HCT116 (cell line): ENCODE data around the gene CIDEA. TPM values are rescaled to one million over a fixed set of nuclear protein-coding genes. Genes with fewer than 3 reads are reported as not detected.

Experiments
- ATAC-seq: fragments of 200-7000 bp; cut with Tn5 transposase; 2 replicates; pipeline ENCODE4 v1.9.1; 2020; ENCODE audit warnings: mild to moderate bottlenecking, moderate library complexity
- BruUV-seq: library from RNA; stranded (reverse); fragments of 400-500 nt; replicated peaks from 2 replicates; lab custom pipeline; 2021; lab: Mats Ljungman, UMichigan
- CTCF ChIA-PET: fragments of 300-600 bp; sonication (Branson Sonifier 250); formaldehyde crosslinking; loops from one replicate; lab custom pipeline; 2021; ENCODE audit warnings: antibody characterized with exemption; lab: Charles Lee
- POLR2A ChIA-PET: fragments of 300-600, 350-600 bp; sonication (Branson Sonifier 250); formaldehyde crosslinking; loops from one replicate; lab custom pipeline; 2021; ENCODE audit warnings: antibody characterized with exemption; lab: Charles Lee
- RAD21 ChIA-PET, 2 experiments: fragments of 300-600 bp; sonication (Branson Sonifier 250); formaldehyde crosslinking; loops; one replicate each; lab custom pipeline; 2023; ENCODE audit warnings: low total read pairs in 2 of 2; ENCODE audit not compliant: uncharacterized antibody in 2 of 2, unreplicated experiment in 2 of 2, low non-redundant PET in 1 of 2; lab: Charles Lee
- DNase-seq: peaks from one replicate; pipeline ENCODE4 v3.0.0-alpha.2; 2010; ENCODE audit warnings: low read depth, low spot score
- H2AFZ ChIP-seq: fragments of 200-600 bp; shearing (Covaris generic), sonication (generic); 2 replicates; pipeline ENCODE4 v1.6.1; 2017; ENCODE audit warnings: low read depth, mixed run types, mixed read lengths, antibody characterized with exemption, low read length; ENCODE audit not compliant: poor library complexity, severe bottlenecking
- H3K27ac ChIP-seq: 2 replicates; pipeline ENCODE4 v1.5.1; 2012; ENCODE audit warnings: low read depth, low read length
- H3K27me3 ChIP-seq: fragments of 200-600 bp; sonication (generic); 2 replicates; pipeline ENCODE4 v1.6.1; 2016; ENCODE audit warnings: mixed run types, low read length, mixed read lengths; ENCODE audit not compliant: insufficient read depth
- H3K36me3 ChIP-seq, 2 experiments: fragments of 200-500 bp in 1 of 2; fragments of 200-600 bp in 1 of 2; sonication (Bioruptor generic) in 1 of 2; sonication (generic) in 1 of 2; 2 replicates each; pipeline versions ENCODE4 v1.5.1 to v1.6.1; 2014 to 2016; ENCODE audit warnings: low read length in 2 of 2, inconsistent platforms in 1 of 2, mixed read lengths in 1 of 2, mixed run types in 1 of 2; ENCODE audit not compliant: insufficient read depth in 2 of 2, control insufficient read depth in 1 of 2
- H3K4me1 ChIP-seq, 2 experiments: fragments of 200-600 bp in 1 of 2; sonication (generic) in 1 of 2; 2 replicates each; pipeline versions ENCODE4 v1.5.1 to v1.6.1; 2012 to 2017; ENCODE audit warnings: low read length in 2 of 2, inconsistent platforms in 1 of 2, mild to moderate bottlenecking in 1 of 2, mixed read lengths in 1 of 2, mixed run types in 1 of 2, moderate library complexity in 1 of 2; ENCODE audit not compliant: insufficient read depth in 2 of 2, control insufficient read depth in 1 of 2
- H3K4me2 ChIP-seq: fragments of 200-600 bp; sonication (generic); 2 replicates; pipeline ENCODE4 v1.6.1; 2017; ENCODE audit warnings: mixed run types, low read length, mixed read lengths
- H3K4me3 ChIP-seq, 2 experiments: fragments of 200-600 bp in 1 of 2; sonication (generic) in 1 of 2; replicated peaks in 1 of 2; 2 replicates each; pipeline ENCODE4 v1.5.1; 2011 to 2016; ENCODE audit warnings: low read length in 2 of 2, control low read depth in 1 of 2, low read depth in 1 of 2, mild to moderate bottlenecking in 1 of 2, mixed read lengths in 1 of 2, mixed run types in 1 of 2
- H3K79me2 ChIP-seq: fragments of 200-600 bp; sonication (generic); 2 replicates; pipeline ENCODE4 v1.6.1; 2017; ENCODE audit warnings: mild to moderate bottlenecking, mixed run types, low read length, moderate library complexity, mixed read lengths; ENCODE audit not compliant: insufficient read depth
- H3K9ac ChIP-seq: fragments of 200-600 bp; sonication (generic); 2 replicates; pipeline ENCODE4 v1.6.1; 2016; ENCODE audit warnings: low read length, mixed read lengths
- H3K9me2 ChIP-seq: fragments of 200-600 bp; sonication (generic), shearing (Covaris generic); 2 replicates; pipeline ENCODE4 v1.6.1; 2017; ENCODE audit warnings: mixed run types, mild to moderate bottlenecking, moderate library complexity; ENCODE audit not compliant: insufficient read depth
- H3K9me3 ChIP-seq, 2 experiments: fragments of 200-500 bp in 1 of 2; fragments of 200-600 bp in 1 of 2; sonication (Bioruptor generic) in 1 of 2; sonication (generic) in 1 of 2; 2 replicates each; pipeline ENCODE4 v1.6.1; 2014 to 2017; ENCODE audit warnings: low read length in 2 of 2, mixed read lengths in 2 of 2, inconsistent platforms in 1 of 2, low read depth in 1 of 2, mild to moderate bottlenecking in 1 of 2, mixed run types in 1 of 2, moderate library complexity in 1 of 2; ENCODE audit not compliant: control insufficient read depth in 1 of 2, insufficient read depth in 1 of 2
- H4K20me1 ChIP-seq: fragments of 200-600 bp; sonication (generic), shearing (Covaris generic); 2 replicates; pipeline ENCODE4 v1.6.1; 2017; ENCODE audit warnings: mixed run types, mild to moderate bottlenecking, moderate library complexity; ENCODE audit not compliant: insufficient read depth
- ATF3 ChIP-seq: IDR thresholded peaks from 2 replicates; pipeline ENCODE4 v1.6.1; 2012
- CBX3 ChIP-seq: IDR thresholded peaks from 2 replicates; pipeline ENCODE4 v1.6.1; 2012; ENCODE audit warnings: low read depth
- CEBPB ChIP-seq: IDR thresholded peaks from 2 replicates; pipeline ENCODE4 v1.6.1; 2012; ENCODE audit warnings: low read depth
- EGR1 ChIP-seq: IDR thresholded peaks from 2 replicates; pipeline ENCODE4 v1.6.1; 2012; ENCODE audit warnings: low read depth
- ELF1 ChIP-seq: IDR thresholded peaks from 2 replicates; pipeline ENCODE4 v1.6.1; 2012; ENCODE audit warnings: low read depth, borderline replicate concordance
- JUND ChIP-seq: IDR thresholded peaks from 2 replicates; pipeline ENCODE4 v1.6.1; 2012
- POLR2A ChIP-seq: IDR thresholded peaks from 2 replicates; pipeline ENCODE4 v1.7.0; 2011; ENCODE audit warnings: borderline replicate concordance; ENCODE audit not compliant: insufficient read depth, insufficient read length; ENCODE audit errors: extremely low read depth
- POLR2AphosphoS5 ChIP-seq: IDR thresholded peaks from 2 replicates; pipeline ENCODE4 v1.6.1; 2011; ENCODE audit warnings: mild to moderate bottlenecking, low read depth, low read length, moderate library complexity
- RAD21 ChIP-seq: IDR thresholded peaks from 2 replicates; pipeline ENCODE4 v1.6.1; 2012; ENCODE audit warnings: low read depth, mild to moderate bottlenecking
- REST ChIP-seq: IDR thresholded peaks from 2 replicates; pipeline ENCODE4 v1.6.1; 2012; ENCODE audit warnings: low read depth
- SRF ChIP-seq: IDR thresholded peaks from 2 replicates; pipeline ENCODE4 v1.6.1; 2012; ENCODE audit warnings: low read depth
- YY1 ChIP-seq: IDR thresholded peaks from 2 replicates; pipeline ENCODE4 v1.6.1; 2011; ENCODE audit warnings: low read length, low read depth, moderate library complexity, mild to moderate bottlenecking; ENCODE audit not compliant: insufficient replicate concordance; ENCODE audit errors: extremely low read depth
- ZFX ChIP-seq: fragments of 450-650 bp; IDR thresholded peaks from 2 replicates; pipeline ENCODE4 v1.6.1; 2017
- ZNF274 ChIP-seq: fragments of 200-500 bp; sonication (Bioruptor generic); IDR thresholded peaks from 2 replicates; pipeline ENCODE4 v1.6.1; 2014; ENCODE audit warnings: mild to moderate bottlenecking, low read depth, low read length, inconsistent platforms
- intact Hi-C: fragments of 100-400 bp; cut with micrococcal nuclease; formaldehyde crosslinking; loops from 2 replicates; pipeline ENCODE4 v1.10.0; 2022
- total RNA-seq: library from RNA; stranded (reverse); gene quantifications from one replicate; pipeline ENCODE4 v1.2.1, GENCODE V29; 2021; ENCODE audit not compliant: unreplicated experiment
- TF ChIP-seq, protein P1 (sequence below): IDR thresholded peaks from 2 replicates; pipeline ENCODE4 v1.6.1; 2012

The CIDEA gene
- total RNA-seq, 1 experiment from 2014 or later, result not detected

GRCh38 chr18:12310762-12311161, 56.6 kb downstream of the CIDEA start:
- Histone ChIP-seq H3K27me3 (no peaks in the 10 kb centered on the region), H2AFZ (no peak overlapping the region), H3K9me2 (no peaks in the 10 kb centered on the region), H3K79me2 (peaks cover 67% of the 10 kb centered on the region), H3K27ac (no peak overlapping the region), H3K36me3 (peaks cover 23 to 52% of the 10 kb centered on the region in 2 experiments), H3K4me1 (peaks cover 13 to 19% of the 10 kb centered on the region in 2 experiments), H3K9me3 (peaks cover 0 to 5% of the 10 kb centered on the region in 2 experiments; a peak in 1 of 4 replicates), H4K20me1 (no peaks in the 10 kb centered on the region; the same call in 1 of the 2 replicates), H3K4me3 (no peak overlapping the region), H3K9ac (no peak overlapping the region), H3K4me2 (no peak overlapping the region)
- no TSS peak for BruUV-seq
- POLR2A ChIA-PET, result interaction anchor here (1.4 kb wide), 1 partner anchor 9 kb away, joined by 4 read pairs; no protein-coding TSS in a partner anchor
- ATAC-seq, result no peak
- DNase-seq, result no peak
- intact Hi-C loops, result no loop called here
- CTCF ChIA-PET, result no interaction called here
- TF ChIP-seq ATF3, result no peak
- no peak for TF ChIP-seq ZNF274
- no peak for TF ChIP-seq CEBPB
- TF ChIP-seq ZFX, result no peak
- TF ChIP-seq CBX3, result no peak
- no peak for TF ChIP-seq ELF1
- no peak for TF ChIP-seq JUND
- no peak for TF ChIP-seq POLR2A
- TF ChIP-seq RAD21, result no peak
- no peak for TF ChIP-seq POLR2AphosphoS5
- no peak; the same call in 1 of the 2 replicates for TF ChIP-seq REST
- TF ChIP-seq EGR1, result no peak
- TF ChIP-seq, protein P1, sequence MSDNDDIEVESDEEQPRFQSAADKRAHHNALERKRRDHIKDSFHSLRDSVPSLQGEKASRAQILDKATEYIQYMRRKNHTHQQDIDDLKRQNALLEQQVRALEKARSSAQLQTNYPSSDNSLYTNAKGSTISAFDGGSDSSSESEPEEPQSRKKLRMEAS, result no peak
- no peak for TF ChIP-seq SRF
- no peak for TF ChIP-seq YY1
- RAD21 ChIA-PET, result no interaction called here
